ENCODE measurements around the gene ADAM11. TPM values are rescaled to one million over a fixed set of nuclear protein-coding genes. Genes with fewer than 3 reads are reported as not detected.
"Not testable (repeated sequence)": the region's sequence is repeated elsewhere in the genome, so short reads cannot be mapped to it uniquely, and the experiment has no call there.

The ADAM11 gene
- total and polyA plus RNA-seq, 9 of the 15 experiments (the other 6 are each of a cell fraction or from before 2014, with no cell fraction given), result 0.01 to 0.31 (median 0.14) TPM; not detected in 2

DNA sequence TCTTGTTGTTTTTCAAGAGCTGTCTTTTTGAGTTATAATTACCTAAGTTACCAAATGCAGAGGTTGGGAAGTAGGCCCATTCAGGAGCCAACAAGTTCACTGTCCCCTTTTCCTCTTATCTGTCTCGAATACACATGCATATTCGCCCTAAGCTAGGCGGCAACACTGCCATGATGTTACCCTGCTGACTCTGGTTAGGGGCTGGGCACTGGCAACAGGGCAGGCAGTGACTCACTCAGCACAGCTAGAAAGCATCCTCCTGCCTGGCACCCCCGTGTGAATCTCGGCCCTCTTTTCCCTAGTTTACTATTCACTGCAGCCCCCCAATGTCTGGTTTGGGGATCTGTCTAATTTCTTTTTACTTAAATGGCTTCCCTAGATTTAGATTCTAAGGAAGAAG is 36.5 kb upstream of the ADAM11 start:
- no peak for ATAC-seq
- Histone ChIP-seq H3K9ac (ENCODE audit: insufficient read depth in 1 of 2, low read depth in 2 of 2, low read length in 2 of 2) (no peak overlapping the region), H3K9me1 (ENCODE audit: control insufficient read depth, insufficient read depth, low read length) (no peaks in the 10 kb centered on the region), H3K79me2 (ENCODE audit: control insufficient read depth, insufficient read depth, low read length) (no peaks in the 10 kb centered on the region), H3K27ac (ENCODE audit: extremely low read depth, low read depth, low read length) (no peak overlapping the region), H4K20me1 (replicated peaks; ENCODE audit: control insufficient read depth, insufficient read depth, low read length) (no peaks in the 10 kb centered on the region), H3K9me3 (replicated peaks; ENCODE audit: control insufficient read depth, insufficient read depth, low read depth, low read length) (no peaks in the 10 kb centered on the region), H3K4me3 (no peak overlapping the region), H3K27me3 (ENCODE audit: control insufficient read depth in 2 of 2, insufficient read depth in 2 of 2, low read length in 2 of 2) (no peaks in the 10 kb centered on the region), H3K36me3 (ENCODE audit: control insufficient read depth, insufficient read depth, low read length) (peaks cover 69% of the 10 kb centered on the region; the same call in 2 of the 3 replicates), H2AFZ (ENCODE audit: low read depth, low read length) (no peak overlapping the region), H3K4me1 (replicated peaks in 1 of 2; ENCODE audit: control insufficient read depth in 2 of 2, insufficient read depth in 2 of 2, low read length in 2 of 2) (no peaks in the 10 kb centered on the region), H3K4me2 (ENCODE audit: insufficient read depth, low read length) (no peak overlapping the region)
- in situ Hi-C loops (cut with MboI), result no loop called here
- ChIA-PET CTCF (ENCODE audit: low intra/inter-chr PET ratio) (no interaction called here), POLR2A (interaction anchor here (1.1 kb wide), 1 partner anchor 9 kb away, joined by 3 read pairs; no protein-coding TSS in a partner anchor)
- no TSS peak for BruUV-seq (replicated peaks)
- 73% methylated on average over 5 of the region's 5 CpGs for WGBS (ENCODE audit: insufficient coverage, low coverage, missing lambda C conversion rate)
- no peak for DNase-seq (ENCODE audit: extremely low read depth in 1 of 4, low spot score in 3 of 4)
- TF ChIP-seq SMAD3 (CRISPR knock-in tag; conservative IDR thresholded peaks at IDR 0.05) (no peak), ZNF830 (CRISPR knock-in tag; IDR thresholded peaks at IDR 0.05) (no peak), SMARCA4 (IDR thresholded peaks at IDR 0.05) (no peak)
- TF ChIP-seq, protein P1, sequence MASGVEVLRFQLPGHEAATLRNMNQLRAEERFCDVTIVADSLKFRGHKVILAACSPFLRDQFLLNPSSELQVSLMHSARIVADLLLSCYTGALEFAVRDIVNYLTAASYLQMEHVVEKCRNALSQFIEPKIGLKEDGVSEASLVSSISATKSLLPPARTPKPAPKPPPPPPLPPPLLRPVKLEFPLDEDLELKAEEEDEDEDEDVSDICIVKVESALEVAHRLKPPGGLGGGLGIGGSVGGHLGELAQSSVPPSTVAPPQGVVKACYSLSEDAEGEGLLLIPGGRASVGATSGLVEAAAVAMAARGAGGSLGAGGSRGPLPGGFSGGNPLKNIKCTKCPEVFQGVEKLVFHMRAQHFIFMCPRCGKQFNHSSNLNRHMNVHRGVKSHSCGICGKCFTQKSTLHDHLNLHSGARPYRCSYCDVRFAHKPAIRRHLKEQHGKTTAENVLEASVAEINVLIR (CRISPR knock-in tag; IDR thresholded peaks at IDR 0.05), result no peak
- intact Hi-C loops (cut with micrococcal nuclease), result no loop called here
- FAIRE-seq, result no peak

DNA sequence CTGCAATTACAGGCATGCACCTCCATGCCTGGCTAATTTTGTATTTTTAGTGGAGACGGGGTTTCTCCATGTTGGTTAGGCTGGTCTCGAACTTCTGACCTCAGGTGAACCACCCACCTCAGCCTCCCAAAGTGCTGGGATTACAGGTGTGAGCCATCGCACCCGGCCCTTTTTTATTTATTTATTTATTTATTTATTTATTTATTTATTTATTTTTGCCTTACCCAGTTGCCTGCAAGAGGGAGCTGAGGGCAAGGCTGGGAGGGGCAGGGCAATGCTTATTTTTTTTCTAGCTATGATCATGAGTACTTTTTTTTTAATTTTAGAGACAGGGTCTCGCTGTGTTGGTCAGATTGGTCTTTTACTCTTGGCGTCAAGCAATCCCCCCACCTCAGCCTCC is 32.7 kb upstream of the ADAM11 start:
- H3K36me3 ChIP-seq (ENCODE audit: control insufficient read depth, insufficient read depth, low read length), result peaks cover 70% of the 10 kb centered on the region; the same call in 2 of the 3 replicates
- H3K79me2 ChIP-seq (ENCODE audit: control insufficient read depth, insufficient read depth, low read length); BruUV-seq (replicated peaks); intact Hi-C loops (cut with micrococcal nuclease); CTCF ChIA-PET (ENCODE audit: low intra/inter-chr PET ratio); in situ Hi-C loops (cut with MboI); FAIRE-seq; H3K4me1 ChIP-seq (replicated peaks in 1 of 2; ENCODE audit: control insufficient read depth in 2 of 2, insufficient read depth in 2 of 2, low read length in 2 of 2); H4K20me1 ChIP-seq (replicated peaks; ENCODE audit: control insufficient read depth, insufficient read depth, low read length); H3K9me3 ChIP-seq (replicated peaks; ENCODE audit: control insufficient read depth, insufficient read depth, low read depth, low read length); H3K27me3 ChIP-seq (ENCODE audit: control insufficient read depth in 2 of 2, insufficient read depth in 2 of 2, low read length in 2 of 2); DNase-seq (ENCODE audit: extremely low read depth in 1 of 4, low spot score in 3 of 4); H3K9me1 ChIP-seq (ENCODE audit: control insufficient read depth, insufficient read depth, low read length); H3K9ac ChIP-seq (ENCODE audit: insufficient read depth in 1 of 2, low read depth in 2 of 2, low read length in 2 of 2); ATAC-seq; H3K27ac ChIP-seq (ENCODE audit: extremely low read depth, low read depth, low read length); H3K4me3 ChIP-seq; H2AFZ ChIP-seq (ENCODE audit: low read depth, low read length); H3K4me2 ChIP-seq (ENCODE audit: insufficient read depth, low read length): not testable (repeated sequence)
- WGBS (ENCODE audit: insufficient coverage, low coverage, missing lambda C conversion rate), result 100% methylated on average over 6 of the region's 6 CpGs
- POLR2A ChIA-PET, result interaction anchor here (0.5 kb wide), 1 partner anchor 86 kb away, joined by 3 read pairs; no protein-coding TSS in a partner anchor
